ENCODE measurements around the gene MGAT4B.
"Not testable (repeated sequence)": the region's sequence is repeated elsewhere in the genome, so short reads cannot be mapped to it uniquely, and the experiment has no call there.

Gene MGAT4B

DNA sequence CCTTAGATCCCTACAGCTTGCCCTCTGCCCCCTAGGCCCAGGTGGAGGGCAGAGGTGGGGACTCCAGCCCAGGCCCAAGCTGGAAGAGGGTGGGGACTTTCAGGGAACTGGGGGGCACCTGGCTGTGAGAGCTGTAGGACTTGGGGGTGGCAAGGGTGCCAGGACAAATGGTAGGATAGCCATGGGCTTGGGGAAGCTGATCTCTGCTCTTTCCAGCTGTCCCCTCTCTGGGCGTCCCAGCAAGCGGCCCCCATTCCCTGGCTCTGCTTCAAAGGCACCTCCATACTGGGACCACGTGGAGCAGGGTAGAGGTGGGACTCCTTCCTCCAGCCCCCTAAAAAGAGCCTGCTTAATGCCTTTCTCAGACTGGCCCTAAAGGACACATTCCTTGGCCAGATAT is 12.5 kb downstream of the MGAT4B start:
- DNase-seq, result no peak

DNA sequence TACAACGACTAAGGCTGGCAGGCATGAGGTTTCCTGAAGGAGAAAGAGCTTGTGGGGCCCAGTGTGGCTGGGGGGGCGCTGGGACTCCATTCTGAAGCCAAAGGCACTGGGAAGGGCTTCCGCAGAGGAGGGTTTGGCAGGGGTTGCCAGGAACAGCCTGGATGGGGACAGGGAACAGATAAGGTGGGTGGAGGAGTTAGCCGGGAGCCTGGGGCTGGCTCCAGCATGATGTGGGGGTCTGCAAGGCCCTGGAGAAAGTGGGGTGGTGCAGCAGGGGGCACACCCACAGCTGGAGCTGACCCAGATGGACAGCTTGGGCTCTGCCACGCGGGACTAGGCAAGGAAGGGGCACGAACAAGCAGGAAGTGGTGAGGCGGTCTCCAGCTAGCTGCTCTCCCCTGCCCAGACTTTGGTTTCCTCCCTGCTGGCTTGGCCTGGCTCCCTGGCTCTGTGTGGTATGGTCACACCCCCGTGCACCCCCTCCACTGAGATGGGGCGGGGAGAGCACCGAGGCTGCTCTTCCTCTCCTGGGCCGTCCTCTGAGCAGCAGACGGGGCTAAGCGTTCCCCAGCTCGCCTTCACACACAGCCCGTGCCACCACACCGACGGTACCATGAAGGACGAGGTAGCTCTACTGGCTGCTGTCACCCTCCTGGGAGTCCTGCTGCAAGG is 13.1 kb downstream of the MGAT4B start, which contains the start of gene LTC4S:
Gene LTC4S (plus strand): TSS at position 519 of the 672 bp plus-strand sequence. CDS start 95 bp downstream, at position 614.
- no peak for DNase-seq

DNA sequence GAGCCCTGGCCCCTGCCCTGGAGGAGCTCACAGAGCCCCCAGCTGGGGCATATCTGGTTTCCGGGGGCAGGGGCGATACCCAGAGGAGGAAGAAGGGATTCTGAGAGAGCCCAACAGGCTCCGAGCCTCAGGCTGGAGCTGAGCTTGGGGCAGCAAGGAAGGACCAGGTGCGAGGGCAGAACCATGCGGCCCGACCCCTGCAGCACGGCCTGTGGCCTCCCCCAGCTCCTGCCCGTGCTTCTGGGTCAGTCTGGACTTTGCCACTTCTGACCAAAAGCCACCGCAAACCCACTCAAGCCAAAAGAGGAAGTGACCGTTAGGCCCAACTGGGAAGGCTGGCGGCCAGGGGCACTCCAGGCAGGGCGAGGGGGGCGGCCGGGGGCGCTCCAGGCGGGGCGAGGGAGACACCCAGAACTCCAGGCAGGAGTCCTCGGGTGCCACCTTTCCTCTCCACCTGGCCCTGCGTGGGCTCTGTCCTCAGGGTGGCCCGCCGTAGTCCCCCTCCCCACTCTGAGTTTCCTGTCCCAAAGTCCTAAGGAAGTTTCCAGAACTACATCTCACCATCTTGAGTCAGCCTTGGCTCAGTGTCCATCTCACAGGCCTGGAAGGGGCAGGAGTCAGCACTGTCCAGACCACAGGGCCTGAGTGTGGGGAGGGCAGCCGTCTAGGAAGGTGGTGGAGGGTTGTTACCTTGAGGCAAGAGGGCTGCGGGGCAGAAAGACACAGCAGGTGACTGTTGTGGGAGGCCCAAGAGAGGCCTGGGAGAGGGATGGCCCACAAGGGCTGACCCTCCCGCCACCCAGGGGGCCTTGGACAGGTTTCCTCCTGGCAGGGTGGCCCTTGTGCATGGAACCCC is 13.8 kb downstream of the MGAT4B start:
- DNase-seq, result no peak

DNA sequence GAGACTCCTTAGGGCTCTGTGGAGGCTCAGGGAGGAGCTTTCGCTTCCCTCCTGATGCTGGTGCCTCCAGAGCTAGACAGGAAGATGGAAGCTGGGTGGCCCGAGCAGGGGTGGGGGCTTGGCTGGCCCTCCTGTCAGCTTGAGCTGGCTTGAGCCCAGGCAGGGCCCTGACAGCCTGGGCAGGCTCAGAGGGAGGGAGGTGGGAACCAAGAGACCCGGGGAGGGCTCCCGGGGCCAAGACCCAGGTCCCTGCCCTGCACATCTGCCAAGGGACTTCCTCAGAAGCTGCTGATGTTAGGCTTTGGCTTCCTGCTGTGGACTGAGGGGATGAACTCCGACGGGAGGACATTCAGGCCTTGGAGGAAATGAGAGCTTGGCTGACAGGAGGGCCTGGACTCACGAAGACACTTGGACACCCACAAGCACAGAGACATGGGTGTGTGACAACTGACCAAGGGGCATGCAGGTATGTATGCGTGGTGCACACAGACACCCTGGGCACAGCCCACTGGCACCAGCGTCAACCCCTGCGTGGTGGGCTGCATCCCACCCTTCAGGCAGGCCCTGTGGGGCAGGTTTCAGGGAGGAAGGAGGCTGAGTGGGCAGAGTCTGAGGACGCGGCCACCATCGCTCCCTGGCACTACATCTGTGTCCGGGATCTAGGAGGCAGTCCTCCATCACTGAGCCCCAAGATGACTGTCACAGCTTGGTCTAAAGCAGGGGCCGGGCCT is 14.6 kb downstream of the MGAT4B start:
- no peak for DNase-seq

- not testable (repeated sequence) for DNase-seq
These were observed 17.4 kb downstream of the MGAT4B start for GRCh38 chr5:179789278-179789677.

GRCh38 chr5:179788193-179788854 is 18.3 kb downstream of the MGAT4B start:
- DNase-seq, result no peak

DNA sequence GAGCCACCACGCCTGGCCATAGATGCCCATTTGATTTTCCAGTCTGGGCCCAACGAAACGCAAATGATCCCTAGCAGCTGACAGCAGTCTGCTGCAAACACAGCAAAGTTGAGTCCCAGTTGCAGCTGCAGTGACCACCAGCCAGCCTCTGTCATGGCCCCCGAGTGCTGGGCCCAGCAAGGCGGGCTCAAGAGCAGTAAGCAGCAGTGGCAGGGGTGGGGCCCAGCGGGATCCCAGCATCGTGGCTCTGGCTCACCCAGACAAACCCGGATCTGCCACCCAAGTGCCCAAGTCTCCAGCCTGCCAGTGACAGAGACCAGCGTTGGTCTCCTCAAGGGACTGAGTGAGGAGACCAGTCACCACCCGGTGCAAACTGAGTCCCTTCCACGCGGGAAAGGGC is 19.8 kb downstream of the MGAT4B start:
- DNase-seq, result no peak

DNA sequence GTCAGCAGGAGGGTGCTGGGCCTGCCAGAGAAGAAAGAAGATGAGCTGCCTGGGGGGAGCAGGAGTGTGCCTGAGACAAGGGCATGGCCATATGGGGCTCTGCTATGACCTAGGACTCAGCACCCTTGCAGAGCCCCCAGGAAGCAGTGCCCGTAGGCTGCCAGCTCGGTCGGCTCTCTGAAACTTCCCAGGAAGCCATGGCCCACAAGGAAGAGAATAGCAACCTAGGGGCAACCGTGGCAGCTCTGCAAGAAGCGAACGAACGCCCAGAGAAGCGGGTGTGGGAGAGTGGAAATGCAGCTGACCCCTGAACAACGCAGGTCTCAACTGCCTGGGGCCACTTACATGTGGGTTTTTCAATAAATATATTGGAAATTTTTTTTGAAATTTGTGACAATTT is 23.5 kb downstream of the MGAT4B start:
- DNase-seq, result no peak

DNA sequence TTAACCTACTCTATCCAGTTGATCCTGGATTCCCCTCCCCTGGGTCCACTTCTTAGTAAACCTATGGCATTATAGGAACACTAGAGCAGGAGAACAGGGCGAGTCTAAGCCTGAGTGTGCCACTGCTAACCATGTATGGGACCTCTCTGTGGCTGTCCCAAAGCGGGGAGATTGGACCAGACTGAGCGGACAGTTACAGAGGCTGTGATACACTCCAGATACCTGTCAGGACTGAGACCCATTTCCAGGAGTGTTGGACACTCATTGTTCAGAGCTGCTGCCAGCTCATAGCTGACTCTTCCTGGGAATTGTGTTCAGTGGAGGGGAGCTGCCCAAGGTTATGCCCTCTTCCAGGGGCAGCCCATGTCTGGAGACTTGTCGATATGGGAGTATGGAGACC is 24.8 kb downstream of the MGAT4B start:
- no peak for DNase-seq

- no peak for DNase-seq
These were observed 26.3 kb downstream of the MGAT4B start for GRCh38 chr5:179780362-179780761.

GRCh38 chr5:179779826-179780225 is 26.8 kb downstream of the MGAT4B start:
- DNase-seq, result no peak

DNA sequence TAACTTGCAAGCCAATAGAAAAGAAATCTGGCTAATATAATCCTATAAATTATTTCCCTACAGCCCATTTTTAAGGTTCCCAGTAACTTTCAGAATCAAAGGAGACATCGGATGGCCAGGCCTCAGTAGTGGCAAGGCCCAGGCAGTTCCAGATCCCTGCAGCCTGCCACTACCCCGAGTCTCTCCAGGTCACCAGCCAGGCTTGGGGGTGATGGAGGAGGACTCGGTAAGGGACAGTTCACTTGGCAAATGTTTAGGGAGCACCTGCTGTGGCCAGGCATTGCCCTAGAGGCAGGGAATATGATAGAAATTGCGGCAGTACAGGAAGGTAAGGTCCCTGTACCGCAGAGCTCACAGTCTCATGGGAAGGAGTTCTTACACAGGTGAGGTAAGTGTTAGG is 28.1 kb downstream of the MGAT4B start:
- DNase-seq, result no peak

DNA sequence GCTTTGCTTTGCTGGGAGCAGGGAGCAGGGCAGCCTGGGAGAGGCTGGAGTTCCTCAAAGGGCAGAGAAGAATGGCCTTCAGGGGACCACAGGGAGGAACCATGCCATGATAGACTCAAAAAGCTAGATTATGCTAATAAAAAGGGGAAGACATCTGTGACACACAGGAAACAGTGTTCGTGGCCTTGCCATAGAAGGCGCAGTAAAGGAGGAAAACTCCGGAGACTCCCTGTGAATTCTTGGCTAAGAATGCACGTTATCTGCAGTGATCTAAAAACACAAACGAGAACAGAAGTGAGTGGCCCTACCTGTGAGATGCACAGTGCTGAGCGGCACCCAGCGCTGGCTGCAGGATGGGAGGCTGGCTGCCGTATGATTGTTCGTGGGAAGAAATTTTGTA is 28.8 kb downstream of the MGAT4B start:
- no peak for DNase-seq

DNA sequence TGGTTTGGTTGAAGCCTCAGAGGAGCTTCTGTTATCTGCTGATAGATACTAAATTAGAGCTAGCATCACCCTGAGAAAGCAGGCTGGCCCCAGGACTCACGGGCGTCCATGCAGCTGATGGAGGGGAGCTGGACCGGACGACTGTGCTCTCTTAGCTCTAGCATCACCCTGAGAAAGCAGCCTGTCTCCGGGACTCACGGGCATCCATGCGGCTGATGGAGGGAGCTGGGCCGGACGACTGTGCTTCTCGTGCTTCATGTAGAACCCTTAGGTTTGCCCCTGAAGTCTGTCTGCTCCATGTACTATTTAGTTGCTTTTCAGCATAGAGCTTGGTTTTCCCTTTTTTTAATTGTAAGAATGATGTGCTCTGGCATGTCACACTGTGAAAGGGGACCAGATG is 29.2 kb downstream of the MGAT4B start:
- no peak for DNase-seq

- DNase-seq, result no peak
These were observed 30.2 kb downstream of the MGAT4B start for GRCh38 chr5:179776411-179776938.

- no peak for DNase-seq
These were observed 32.2 kb downstream of the MGAT4B start for GRCh38 chr5:179774442-179774841.

GRCh38 chr5:179773686-179774040 is 33.0 kb downstream of the MGAT4B start:
- no peak for DNase-seq

GRCh38 chr5:179772351-179772750 is 34.3 kb downstream of the MGAT4B start:
- no peak for DNase-seq

- DNase-seq, result no peak
These were observed 35.3 kb downstream of the MGAT4B start for GRCh38 chr5:179771311-179771895.

GRCh38 chr5:179769796-179770195 is 36.9 kb downstream of the MGAT4B start:
- DNase-seq, result no peak

- DNase-seq, result no peak
These were observed 37.4 kb downstream of the MGAT4B start for GRCh38 chr5:179769271-179769670.

- no peak for DNase-seq
These were observed 38.2 kb downstream of the MGAT4B start for GRCh38 chr5:179768326-179769085.
